GM18505 (cell line): ENCODE measurements around the gene GIGYF2.
"Not testable (repeated sequence)": the region's sequence is repeated elsewhere in the genome, so short reads cannot be mapped to it uniquely, and the experiment has no call there.

Experiments used
- ATAC-seq: cut with Tn5 transposase; IDR thresholded peaks from one replicate; pipeline ENCODE4 v1.9.1; 2021; ENCODE audit not compliant: unreplicated experiment
- POLR2A ChIP-seq: IDR thresholded peaks from 4 replicates; pipeline ENCODE4 v1.6.1; 2011; ENCODE audit warnings: borderline replicate concordance; ENCODE audit not compliant: insufficient read depth, insufficient read length; ENCODE audit errors: extremely low read depth

Gene GIGYF2

GRCh38 chr2:232699110-232699509, 2.0 kb downstream of the GIGYF2 start:
- no peak for TF ChIP-seq POLR2A
- no peak for ATAC-seq

- TF ChIP-seq POLR2A, result no peak
- ATAC-seq, result no peak
These were observed 3.0 kb downstream of the GIGYF2 start for GRCh38 chr2:232700154-232700553.

- TF ChIP-seq POLR2A, result no peak
- no peak for ATAC-seq
These were observed 9.9 kb downstream of the GIGYF2 start for GRCh38 chr2:232707076-232707475.

GRCh38 chr2:232713505-232713904, 16.4 kb downstream of the GIGYF2 start:
- no peak for TF ChIP-seq POLR2A
- no peak for ATAC-seq

GRCh38 chr2:232714969-232715368, 17.8 kb downstream of the GIGYF2 start:
- TF ChIP-seq POLR2A, result no peak
- ATAC-seq, result no peak

DNA sequence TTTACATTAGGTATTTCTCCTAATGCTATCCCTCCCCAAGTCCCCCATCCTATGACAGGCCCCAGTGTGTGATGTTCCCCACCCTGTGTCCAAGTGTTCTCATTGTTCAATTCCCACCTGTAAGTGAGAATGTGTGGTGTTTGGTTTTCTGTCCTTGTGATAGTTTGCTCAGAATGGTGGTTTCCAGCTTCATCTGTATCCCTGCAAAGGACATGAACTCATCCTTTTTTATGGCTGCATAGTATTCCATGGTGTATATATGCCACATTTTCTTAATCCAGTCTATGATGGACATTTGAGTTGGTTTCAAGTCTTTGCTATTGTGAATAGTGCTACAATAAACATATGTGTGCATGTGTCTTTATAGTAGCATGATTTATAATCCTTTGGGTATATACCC, 22.9 kb downstream of the GIGYF2 start:
- ATAC-seq, result not testable (repeated sequence)

- ATAC-seq, result no peak
- TF ChIP-seq POLR2A, result no peak
These were observed 24.1 kb downstream of the GIGYF2 start for GRCh38 chr2:232721261-232721660.

GRCh38 chr2:232721882-232722281, 24.8 kb downstream of the GIGYF2 start:
- no peak for ATAC-seq
- TF ChIP-seq POLR2A, result no peak

DNA sequence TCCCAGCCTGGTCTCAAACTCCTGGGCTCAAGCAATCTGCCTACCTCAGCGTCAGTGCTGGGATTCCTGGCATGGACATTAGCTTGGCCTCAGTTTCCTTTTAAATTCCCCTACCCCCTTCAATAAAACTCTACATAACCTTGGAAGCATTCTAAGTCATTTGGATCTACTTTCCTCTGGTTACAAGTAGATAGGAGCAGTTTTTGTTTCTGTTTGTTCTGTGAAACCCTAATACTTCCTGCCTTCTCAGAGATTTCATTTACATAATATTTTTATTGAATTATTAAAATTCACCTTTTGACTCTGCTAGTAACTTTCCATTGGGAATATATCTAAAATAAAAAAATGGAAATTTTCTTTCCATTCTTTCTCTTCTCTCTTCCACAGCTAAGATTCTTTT, 25.9 kb downstream of the GIGYF2 start:
- no peak for ATAC-seq
- TF ChIP-seq POLR2A, result no peak

DNA sequence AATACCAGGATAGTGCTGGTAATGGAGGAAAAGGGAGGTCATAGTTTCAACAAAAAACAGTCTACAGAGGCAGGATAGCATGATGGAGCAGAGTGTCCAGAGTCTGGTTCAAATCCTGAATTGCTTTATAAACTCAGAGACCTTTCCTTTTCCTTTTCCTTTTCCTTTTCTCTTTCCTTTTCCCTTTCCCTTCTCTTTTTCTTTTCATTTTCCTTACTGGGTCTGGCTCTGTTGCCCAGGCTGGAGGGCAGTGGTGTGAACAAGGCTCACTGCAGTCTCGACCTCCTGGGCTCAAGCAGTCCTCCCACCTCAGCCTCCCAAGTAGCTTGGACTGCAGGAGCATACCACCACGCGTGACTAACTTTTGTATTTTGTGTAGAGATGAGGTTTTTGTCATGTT, 31.7 kb downstream of the GIGYF2 start:
- ATAC-seq, result no peak
- no peak for TF ChIP-seq POLR2A

GRCh38 chr2:232731470-232731869, 34.3 kb downstream of the GIGYF2 start:
- TF ChIP-seq POLR2A, result no peak
- ATAC-seq, result no peak

- TF ChIP-seq POLR2A, result no peak
- no peak for ATAC-seq
These were observed 44.2 kb downstream of the GIGYF2 start for GRCh38 chr2:232741294-232741693.

- no peak for TF ChIP-seq POLR2A
- no peak for ATAC-seq
These were observed 44.8 kb downstream of the GIGYF2 start for GRCh38 chr2:232741972-232742371.

DNA sequence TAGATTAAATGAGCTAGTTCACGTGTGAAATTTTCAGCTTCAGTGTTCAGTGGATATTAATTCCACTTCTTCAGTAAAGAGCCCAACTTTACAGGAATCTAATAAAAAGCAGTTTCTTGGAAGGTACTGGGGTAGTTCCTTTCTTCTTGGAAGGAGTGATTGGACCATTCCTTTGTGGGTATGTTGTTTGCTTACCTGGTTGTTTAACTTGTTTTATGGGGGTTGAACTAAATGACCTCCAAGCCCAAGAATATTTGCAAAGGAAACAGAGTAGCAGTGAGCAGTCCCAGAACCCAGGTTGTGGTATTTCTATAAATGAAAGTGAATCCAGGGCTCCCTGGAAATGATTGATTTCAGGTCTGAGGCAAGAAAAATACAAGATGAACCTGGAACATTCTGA, 47.8 kb downstream of the GIGYF2 start:
- no peak for TF ChIP-seq POLR2A
- ATAC-seq, result no peak

GRCh38 chr2:232748038-232748437, 50.9 kb downstream of the GIGYF2 start:
- ATAC-seq, result no peak
- TF ChIP-seq POLR2A, result no peak
